OCI-LY7 (cell line): ENCODE measurements around the gene FITM1.

Source experiments
- CTCF ChIP-seq: fragments of 200-600 bp; sonication (generic); conservative IDR thresholded peaks from 2 replicates; pipeline ENCODE4 v1.5.1; 2014; ENCODE audit warnings: mild to moderate bottlenecking, antibody characterized with exemption, low read length, moderate library complexity, mixed read lengths
- EZH2phosphoT487 ChIP-seq: fragments of 200-600 bp; sonication (generic); IDR thresholded peaks from 2 replicates; pipeline ENCODE4 v1.6.1; 2018; ENCODE audit warnings: low read depth, borderline replicate concordance, mild to moderate bottlenecking, mixed run types, antibody characterized with exemption, low read length, moderate library complexity, mixed read lengths

GRCh38 chr14:24100197-24100981 lies 30.1 kb upstream of the FITM1 start:
- TF ChIP-seq CTCF (no peak), EZH2phosphoT487 (no peak)
